GM12873 (cell line): ENCODE data around the gene MAPRE2.

Experiments used
- TF ChIP-seq, protein P1 (sequence below): IDR thresholded peaks from 2 replicates; pipeline ENCODE4 v1.5.1; 2012; ENCODE audit warnings: low read depth, mild to moderate bottlenecking, moderate library complexity, low read length, control low read depth; ENCODE audit not compliant: insufficient read depth; ENCODE audit errors: missing control alignments

Gene MAPRE2

DNA sequence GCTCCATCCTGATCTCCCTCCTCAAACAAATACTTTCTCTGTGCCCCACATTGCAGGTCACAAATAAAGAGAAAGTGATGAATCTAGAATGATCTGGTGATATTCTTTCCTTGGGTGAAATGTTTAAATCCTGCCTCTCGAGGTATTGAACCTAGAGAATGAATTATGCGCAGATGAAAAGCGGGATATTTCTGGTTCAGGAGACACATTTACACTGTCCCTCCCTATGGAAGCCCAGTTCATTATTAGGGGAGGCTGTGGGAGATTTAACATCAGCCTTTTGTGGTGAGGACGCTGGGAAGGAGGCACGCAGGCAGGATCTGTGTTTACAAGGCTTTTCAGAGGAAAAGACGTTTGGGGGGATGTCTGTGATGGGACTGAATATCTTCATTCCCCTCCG is 20.6 kb downstream of the MAPRE2 start:
- TF ChIP-seq, protein P1, sequence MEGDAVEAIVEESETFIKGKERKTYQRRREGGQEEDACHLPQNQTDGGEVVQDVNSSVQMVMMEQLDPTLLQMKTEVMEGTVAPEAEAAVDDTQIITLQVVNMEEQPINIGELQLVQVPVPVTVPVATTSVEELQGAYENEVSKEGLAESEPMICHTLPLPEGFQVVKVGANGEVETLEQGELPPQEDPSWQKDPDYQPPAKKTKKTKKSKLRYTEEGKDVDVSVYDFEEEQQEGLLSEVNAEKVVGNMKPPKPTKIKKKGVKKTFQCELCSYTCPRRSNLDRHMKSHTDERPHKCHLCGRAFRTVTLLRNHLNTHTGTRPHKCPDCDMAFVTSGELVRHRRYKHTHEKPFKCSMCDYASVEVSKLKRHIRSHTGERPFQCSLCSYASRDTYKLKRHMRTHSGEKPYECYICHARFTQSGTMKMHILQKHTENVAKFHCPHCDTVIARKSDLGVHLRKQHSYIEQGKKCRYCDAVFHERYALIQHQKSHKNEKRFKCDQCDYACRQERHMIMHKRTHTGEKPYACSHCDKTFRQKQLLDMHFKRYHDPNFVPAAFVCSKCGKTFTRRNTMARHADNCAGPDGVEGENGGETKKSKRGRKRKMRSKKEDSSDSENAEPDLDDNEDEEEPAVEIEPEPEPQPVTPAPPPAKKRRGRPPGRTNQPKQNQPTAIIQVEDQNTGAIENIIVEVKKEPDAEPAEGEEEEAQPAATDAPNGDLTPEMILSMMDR = no peak

DNA sequence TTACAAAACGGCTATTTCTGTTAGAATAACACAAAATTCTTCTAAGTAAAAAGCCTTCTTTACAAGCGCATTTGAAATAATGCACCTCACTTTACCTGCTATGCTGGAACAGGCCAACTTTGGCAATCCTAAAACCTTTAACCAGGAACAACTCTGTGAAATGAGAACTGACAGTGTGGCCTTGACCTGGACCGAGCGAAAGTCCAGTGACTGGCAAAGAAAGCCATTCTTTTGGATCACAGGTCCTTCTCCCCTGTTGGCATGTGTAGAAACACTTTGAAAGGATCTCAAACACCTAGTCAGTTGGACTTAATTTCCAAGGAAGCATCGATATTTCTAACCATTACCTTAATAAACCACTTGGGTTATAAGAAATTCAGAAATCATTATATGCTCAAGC is 21.2 kb downstream of the MAPRE2 start:
- TF ChIP-seq, protein P1 = no peak

DNA sequence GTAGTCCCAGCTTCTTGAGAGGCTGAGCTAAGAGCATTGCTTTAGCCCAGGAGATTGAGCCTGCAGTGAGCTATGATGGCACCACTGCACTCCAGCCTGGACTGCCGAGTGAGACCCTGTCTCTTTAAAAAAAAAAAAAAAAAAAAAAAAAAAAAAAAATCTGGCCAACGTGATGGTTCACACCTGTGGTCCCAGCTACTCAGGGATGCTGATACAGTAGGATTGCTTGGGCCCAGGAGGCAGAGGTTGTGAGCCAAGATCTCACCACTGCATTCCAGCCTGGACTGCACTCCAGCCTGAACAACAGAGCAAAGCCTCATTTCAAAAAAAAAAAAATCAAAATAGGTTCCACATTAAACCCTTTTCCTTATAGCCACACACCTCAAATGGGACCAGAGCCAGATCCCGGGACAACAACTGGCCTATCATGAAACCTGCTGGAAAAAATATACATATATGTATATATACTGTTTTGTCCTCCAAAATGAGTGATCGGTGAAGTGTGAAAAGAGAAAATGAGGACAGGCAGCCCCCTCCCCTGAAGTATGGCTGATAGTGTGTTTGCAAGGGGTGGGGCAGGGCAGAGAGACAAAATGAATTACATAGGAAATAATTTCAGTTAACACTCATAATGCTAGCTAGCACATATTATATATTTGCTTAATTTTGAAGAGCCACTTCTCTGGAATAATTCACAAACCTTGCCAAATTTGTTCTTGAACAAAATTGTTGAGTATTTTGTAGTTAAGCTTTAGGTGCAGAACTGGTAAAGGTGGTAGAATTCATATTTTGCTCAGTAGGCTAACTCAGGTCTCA is 22.9 kb downstream of the MAPRE2 start:
- TF ChIP-seq, protein P1 = no peak

DNA sequence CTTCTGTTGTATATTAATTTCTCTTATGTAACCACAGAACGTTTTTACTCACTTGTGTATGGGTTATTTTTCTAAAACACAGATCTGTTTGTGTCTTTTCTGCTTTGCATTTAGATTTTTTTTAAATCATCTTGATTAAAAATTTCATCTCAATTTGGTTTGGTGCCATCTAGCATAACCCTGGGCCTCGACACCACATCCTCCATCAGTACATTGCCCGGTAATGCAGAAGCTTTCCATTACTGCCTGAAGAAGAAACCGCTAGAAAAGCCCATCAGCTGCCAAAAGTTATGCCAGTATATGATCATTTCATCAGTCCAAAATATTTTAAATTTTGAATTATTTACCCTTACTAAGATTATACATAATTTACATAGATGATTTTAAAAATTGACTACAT is 26.2 kb downstream of the MAPRE2 start:
- TF ChIP-seq, protein P1 = no peak

DNA sequence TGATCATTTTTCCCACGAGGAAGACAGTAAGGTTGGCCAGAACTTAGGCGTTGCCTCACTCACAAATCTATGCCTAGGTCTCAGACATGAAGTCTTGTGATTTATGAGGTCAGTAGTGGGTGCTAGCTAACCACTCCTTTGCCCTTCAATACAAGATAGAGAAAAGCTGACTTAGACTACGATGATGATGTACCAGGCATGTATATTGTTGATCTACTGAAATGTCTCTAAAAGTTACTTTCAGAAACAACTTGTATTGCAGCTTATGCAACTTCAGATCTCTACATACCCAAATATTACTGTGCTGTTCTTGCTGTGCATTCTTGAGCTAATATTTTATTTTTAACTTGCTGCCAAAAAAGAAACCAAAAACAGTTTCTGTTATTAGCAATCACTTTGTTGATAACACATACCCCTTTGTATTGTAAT is 30.6 kb downstream of the MAPRE2 start:
- TF ChIP-seq, protein P1 = no peak

DNA sequence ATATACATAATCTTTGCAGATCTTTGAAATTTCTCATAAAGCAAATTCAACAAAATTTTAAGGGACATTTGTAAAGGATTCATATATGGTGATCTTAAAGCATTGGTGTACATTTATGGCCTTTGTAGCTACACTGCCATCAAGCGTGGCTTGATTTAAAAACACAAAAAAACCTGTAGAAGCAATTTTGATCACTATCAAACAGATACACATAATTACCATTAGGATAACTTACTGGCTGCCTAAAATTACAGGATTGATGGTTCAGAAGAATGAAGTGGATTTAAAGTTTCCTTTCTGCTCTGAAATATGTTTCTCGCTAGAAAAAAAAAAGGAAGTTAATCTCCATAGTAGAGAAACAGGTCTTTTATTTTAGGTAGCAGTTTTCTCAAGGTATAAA is 31.4 kb downstream of the MAPRE2 start:
- TF ChIP-seq, protein P1 = no peak

DNA sequence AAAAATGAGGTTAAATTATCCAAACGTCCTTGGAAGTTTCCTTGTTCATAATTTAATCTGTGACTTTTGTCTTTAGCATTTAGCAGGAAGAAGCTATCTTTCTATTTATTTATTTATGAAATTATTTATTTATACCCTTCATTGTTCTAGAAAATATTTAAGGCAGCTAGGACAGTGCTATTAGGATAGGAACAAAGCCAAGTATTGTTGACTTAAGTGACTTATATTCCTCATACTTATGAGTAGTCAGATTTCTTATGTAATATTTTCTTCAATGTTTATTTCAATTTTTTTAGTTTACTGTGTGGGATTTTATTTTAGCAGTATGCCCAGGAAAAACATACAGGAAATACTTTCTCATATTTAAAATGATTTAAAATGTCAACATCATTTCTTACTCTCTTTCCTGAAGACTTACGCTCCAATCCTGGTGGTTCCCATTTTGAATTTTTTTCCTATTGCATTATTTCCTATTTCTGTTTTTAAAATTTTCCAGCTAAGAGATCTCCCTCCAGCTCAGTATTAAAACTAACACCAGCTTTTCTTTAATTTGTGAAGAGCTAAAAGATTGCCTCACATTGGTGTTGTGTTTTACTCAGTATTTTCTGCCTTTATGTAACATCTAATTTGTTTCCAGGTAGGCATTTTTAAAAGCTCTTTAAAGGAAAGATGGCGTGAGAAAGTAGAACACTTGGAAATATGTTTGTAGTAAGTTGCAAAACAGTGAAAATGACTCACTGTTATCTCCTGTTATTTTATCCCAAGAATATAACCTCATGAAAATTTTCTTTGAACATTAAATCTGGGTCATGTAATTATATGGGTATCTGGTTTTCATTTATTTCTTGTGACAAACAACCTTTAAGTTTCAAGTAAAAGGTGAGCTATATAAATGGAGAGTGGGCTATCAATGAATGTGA is 32.2 kb downstream of the MAPRE2 start:
- TF ChIP-seq, protein P1 = no peak
